Keratinocyte (primary cell): ENCODE results near the gene ARHGAP22. TPM values are rescaled to one million over a fixed set of nuclear protein-coding genes. Genes with fewer than 3 reads are reported as not detected.

ENCODE experiments used
- DNase-seq: peaks from one replicate; pipeline ENCODE4 v3.0.0-alpha.2; 2011; ENCODE audit warnings: low read depth, missing footprints, low spot score
- FAIRE-seq: peaks from 2 replicates; lab custom pipeline; 2011; peaks lifted over from hg19 to GRCh38; lab: Jason Lieb, UNC
- H2AFZ ChIP-seq: 2 replicates; pipeline ENCODE4 v1.6.0; 2012; ENCODE audit warnings: low read length, control low read depth, inconsistent platforms; ENCODE audit not compliant: control insufficient read depth
- H3K27ac ChIP-seq: 2 replicates; pipeline ENCODE4 v1.5.1; 2011; ENCODE audit warnings: low read length; ENCODE audit not compliant: control insufficient read depth, insufficient read depth
- H3K27me3 ChIP-seq: 3 replicates; pipeline ENCODE4 v1.6.0; 2011; ENCODE audit warnings: low read length; ENCODE audit not compliant: control insufficient read depth, insufficient read depth; ENCODE audit errors: extremely low read depth
- H3K36me3 ChIP-seq, 2 experiments: 2 replicates in 1 of 2; 3 replicates in 1 of 2; pipeline ENCODE4 v1.5.1; 2011; ENCODE audit warnings: low read length in 2 of 2, mild to moderate bottlenecking in 1 of 2; ENCODE audit not compliant: control insufficient read depth in 2 of 2, insufficient read depth in 2 of 2; ENCODE audit errors: extremely low read depth in 1 of 2
- H3K4me1 ChIP-seq: 3 replicates; pipeline ENCODE4 v1.5.1; 2011; ENCODE audit warnings: low read length; ENCODE audit not compliant: control insufficient read depth, insufficient read depth; ENCODE audit errors: extremely low read depth
- H3K4me2 ChIP-seq: 3 replicates; pipeline ENCODE4 v1.6.0; 2011; ENCODE audit warnings: low read depth, low read length; ENCODE audit not compliant: control insufficient read depth, insufficient read depth; ENCODE audit errors: extremely low read depth
- H3K4me3 ChIP-seq, 3 experiments: fragments of 200-600 bp in 1 of 3; sonication (generic) in 1 of 3; 2 replicates in 2 of 3; 3 replicates in 1 of 3; pipeline ENCODE4 v1.5.1; 2011 to 2016; ENCODE audit warnings: low read length in 3 of 3, mild to moderate bottlenecking in 3 of 3, control low read depth in 2 of 3, inconsistent platforms in 1 of 3, low read depth in 1 of 3, mixed read lengths in 1 of 3, mixed run types in 1 of 3, moderate library complexity in 1 of 3; ENCODE audit not compliant: control insufficient read depth in 2 of 3, insufficient read depth in 2 of 3; ENCODE audit errors: extremely low read depth in 1 of 3
- H3K79me2 ChIP-seq: 2 replicates; pipeline ENCODE4 v1.6.0; 2012; ENCODE audit warnings: low read length; ENCODE audit not compliant: control insufficient read depth, insufficient read depth
- H3K9ac ChIP-seq: 3 replicates; pipeline ENCODE4 v1.6.0; 2011; ENCODE audit warnings: low read length; ENCODE audit not compliant: control insufficient read depth, insufficient read depth; ENCODE audit errors: extremely low read depth
- H3K9me1 ChIP-seq: 3 replicates; pipeline ENCODE4 v1.6.0; 2011; ENCODE audit warnings: low read length; ENCODE audit not compliant: control insufficient read depth, insufficient read depth; ENCODE audit errors: extremely low read depth
- H3K9me3 ChIP-seq: 2 replicates; pipeline ENCODE4 v1.5.1; 2012; ENCODE audit warnings: low read depth, low read length; ENCODE audit not compliant: control insufficient read depth
- H4K20me1 ChIP-seq: 3 replicates; pipeline ENCODE4 v1.6.0; 2011; ENCODE audit warnings: low read length; ENCODE audit not compliant: control insufficient read depth, insufficient read depth; ENCODE audit errors: extremely low read depth
- EZH2 ChIP-seq: IDR thresholded peaks from one replicate; pipeline ENCODE4 v1.6.1; 2012; ENCODE audit warnings: inconsistent platforms, mild to moderate bottlenecking, low read length, moderate library complexity
- dilution Hi-C: fragments of 300-500 bp; cut with MboI; formaldehyde crosslinking; loops from one replicate; pipeline ENCODE4 v1.7.0; 2020; ENCODE audit warnings: low sequenced_read_pairs; ENCODE audit not compliant: extremely low pct_ligation_motif_present
- polyA plus RNA-seq, 5 experiments: library from polyadenylated mRNA; depleted of rRNA in 3 of 5; stranded (reverse) in 3 of 5; stranded (forward) in 1 of 5; unstranded in 1 of 5; fragments of >200 nt; gene quantifications; 1 replicate in 1 of 5; 2 replicates in 3 of 5; 3 replicates in 1 of 5; pipeline versions ENCODE4 v1.2.1 to v1.2.3, GENCODE V29; 2011 to 2012; ENCODE audit warnings: missing spikeins in 2 of 5, low read depth in 1 of 5, low replicate concordance in 1 of 5
- TF ChIP-seq, protein P1 (sequence below), 3 experiments: IDR thresholded peaks in 1 of 3; conservative IDR thresholded peaks in 1 of 3; optimal IDR thresholded peaks in 1 of 3; 2 replicates in 2 of 3; 3 replicates in 1 of 3; pipeline versions ENCODE3 to v1.5.1; 2011; ENCODE audit warnings: low read length in 3 of 3, mild to moderate bottlenecking in 3 of 3, moderate library complexity in 2 of 3, control low read depth in 1 of 3, inconsistent platforms in 1 of 3; ENCODE audit not compliant: insufficient read depth in 2 of 3; ENCODE audit errors: extremely low read depth in 1 of 3

The ARHGAP22 gene
- polyA plus RNA-seq, 1 donor (not counting 4 experiments of a cell fraction or from before 2014, with no cell fraction given) = 4.9 TPM

DNA sequence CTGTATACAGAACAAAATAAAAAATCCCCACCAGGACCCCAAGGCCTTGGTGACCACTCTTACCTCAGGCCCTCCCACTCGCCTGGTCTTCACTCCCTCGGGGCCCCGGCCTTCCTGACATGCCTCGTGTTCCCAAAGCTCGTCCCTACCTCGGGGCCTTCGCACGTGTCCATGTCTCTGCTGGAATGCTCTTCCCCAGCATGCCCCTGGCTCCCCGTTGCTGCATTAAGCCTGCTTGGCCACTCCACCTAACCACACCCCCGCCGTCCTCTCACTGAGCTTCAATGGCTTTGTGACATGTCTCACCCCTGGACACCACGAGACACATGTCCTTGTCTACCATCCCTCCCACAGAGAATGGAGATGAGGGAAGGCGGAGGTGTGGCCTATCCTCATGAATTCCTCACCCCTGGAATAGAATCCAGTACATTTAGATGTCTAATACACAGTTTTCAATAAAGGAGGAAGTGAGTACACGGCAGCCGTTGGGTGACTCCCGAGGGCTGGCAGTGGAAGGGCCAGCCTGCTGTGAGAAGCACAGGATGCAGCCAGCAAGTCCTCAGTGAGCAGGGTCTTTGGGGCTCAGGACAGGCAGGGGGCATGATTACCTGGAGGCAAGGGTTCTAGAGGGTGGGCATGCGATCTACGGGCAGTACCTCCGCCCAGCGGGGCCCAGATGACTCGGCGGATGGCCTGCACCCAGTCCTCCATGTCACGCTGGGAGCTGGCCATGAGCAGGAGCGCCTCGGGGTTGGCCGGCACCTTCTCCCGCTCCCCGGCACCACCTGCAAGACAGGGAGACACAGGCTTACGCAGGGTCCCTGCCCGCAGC lies 125.7 kb downstream of the ARHGAP22 start:
- Histone ChIP-seq H3K9ac (no peak overlapping the region), H3K27ac (no peak overlapping the region), H3K4me2 (no peak overlapping the region), H2AFZ (no peak overlapping the region), H3K27me3 (peaks cover 10% of the 10 kb centered on the region), H3K9me3 (no peaks in the 10 kb centered on the region), H4K20me1 (no peaks in the 10 kb centered on the region), H3K36me3 (no peaks in the 10 kb centered on the region), H3K9me1 (no peaks in the 10 kb centered on the region), H3K4me1 (peaks cover 6% of the 10 kb centered on the region), H3K4me3 (no peak overlapping the region), H3K79me2 (no peaks in the 10 kb centered on the region)
- TF ChIP-seq, protein P1, sequence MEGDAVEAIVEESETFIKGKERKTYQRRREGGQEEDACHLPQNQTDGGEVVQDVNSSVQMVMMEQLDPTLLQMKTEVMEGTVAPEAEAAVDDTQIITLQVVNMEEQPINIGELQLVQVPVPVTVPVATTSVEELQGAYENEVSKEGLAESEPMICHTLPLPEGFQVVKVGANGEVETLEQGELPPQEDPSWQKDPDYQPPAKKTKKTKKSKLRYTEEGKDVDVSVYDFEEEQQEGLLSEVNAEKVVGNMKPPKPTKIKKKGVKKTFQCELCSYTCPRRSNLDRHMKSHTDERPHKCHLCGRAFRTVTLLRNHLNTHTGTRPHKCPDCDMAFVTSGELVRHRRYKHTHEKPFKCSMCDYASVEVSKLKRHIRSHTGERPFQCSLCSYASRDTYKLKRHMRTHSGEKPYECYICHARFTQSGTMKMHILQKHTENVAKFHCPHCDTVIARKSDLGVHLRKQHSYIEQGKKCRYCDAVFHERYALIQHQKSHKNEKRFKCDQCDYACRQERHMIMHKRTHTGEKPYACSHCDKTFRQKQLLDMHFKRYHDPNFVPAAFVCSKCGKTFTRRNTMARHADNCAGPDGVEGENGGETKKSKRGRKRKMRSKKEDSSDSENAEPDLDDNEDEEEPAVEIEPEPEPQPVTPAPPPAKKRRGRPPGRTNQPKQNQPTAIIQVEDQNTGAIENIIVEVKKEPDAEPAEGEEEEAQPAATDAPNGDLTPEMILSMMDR (optimal IDR thresholded peaks at IDR 0.05 in 1 of 3, IDR thresholded peaks at IDR 0.05 in 1 of 3, conservative IDR thresholded peaks at IDR 0.05 in 1 of 3; ENCODE audit: extremely low read depth in 1 of 3, insufficient read depth in 2 of 3, low read length in 3 of 3) = no peak
- TF ChIP-seq EZH2 = no peak
- DNase-seq (no peak), FAIRE-seq (no peak)
- dilution Hi-C loops = no loop called here

DNA sequence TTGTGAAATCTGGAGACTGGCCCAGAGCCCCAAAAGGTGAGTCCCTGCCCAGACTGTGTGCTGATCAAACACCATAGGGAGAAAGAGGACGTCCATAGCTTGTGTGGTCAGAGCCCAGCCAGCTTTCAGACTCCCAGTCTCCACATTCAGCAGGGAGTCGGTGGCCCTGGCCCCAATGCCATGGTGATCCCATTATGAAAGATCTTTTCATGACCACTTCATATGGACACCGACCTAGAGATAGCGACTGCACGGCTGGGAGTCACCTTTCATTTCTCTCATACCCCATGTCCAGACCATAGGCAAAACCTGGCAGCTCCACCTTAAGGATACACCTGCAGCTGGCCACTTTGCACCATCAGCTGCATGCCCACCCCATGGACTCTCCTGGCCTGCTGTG lies 126.4 kb downstream of the ARHGAP22 start:
- H2AFZ ChIP-seq = no peak overlapping the region
- peaks cover 10% of the 10 kb centered on the region for H3K27me3 ChIP-seq
- FAIRE-seq (no peak), DNase-seq (no peak)
- no peaks in the 10 kb centered on the region for H3K79me2 ChIP-seq
- H3K4me3 ChIP-seq = no peak overlapping the region
- no peaks in the 10 kb centered on the region for H3K9me1 ChIP-seq
- TF ChIP-seq, protein P1 (optimal IDR thresholded peaks at IDR 0.05 in 1 of 3, IDR thresholded peaks at IDR 0.05 in 1 of 3, conservative IDR thresholded peaks at IDR 0.05 in 1 of 3; ENCODE audit: extremely low read depth in 1 of 3, insufficient read depth in 2 of 3, low read length in 3 of 3) = no peak
- TF ChIP-seq EZH2 = no peak
- H3K36me3 ChIP-seq = no peaks in the 10 kb centered on the region
- H3K9me3 ChIP-seq = no peaks in the 10 kb centered on the region
- H4K20me1 ChIP-seq = no peaks in the 10 kb centered on the region
- H3K9ac ChIP-seq = no peak overlapping the region
- peaks cover 6% of the 10 kb centered on the region for H3K4me1 ChIP-seq
- no peak overlapping the region for H3K27ac ChIP-seq
- dilution Hi-C loops = no loop called here
- no peak overlapping the region for H3K4me2 ChIP-seq
